Activated B cell treated with CpG ODN at 0.5 μM for 24 hours (primary cell): ENCODE results near the gene LDB2. TPM values are rescaled to one million over a fixed set of nuclear protein-coding genes. Genes with fewer than 3 reads are reported as not detected.

Experiments
- ATAC-seq: fragments of 200-7000 bp; cut with Tn5 transposase; one replicate; pipeline ENCODE4 v1.10.0; 2021; ENCODE audit warnings: low read depth, mild to moderate bottlenecking, moderate library complexity
- CTCF ChIA-PET: fragments of 350-600 bp; sonication (Branson Sonifier 250); formaldehyde crosslinking; loops from one replicate; lab custom pipeline; 2021; ENCODE audit warnings: antibody characterized with exemption; lab: Charles Lee
- POLR2A ChIA-PET: fragments of 350-600 bp; sonication (Branson Sonifier 250); formaldehyde crosslinking; loops from one replicate; lab custom pipeline; 2021; ENCODE audit warnings: antibody characterized with exemption; lab: Charles Lee
- DNase-seq: peaks from one replicate; pipeline ENCODE4 v3.0.0; 2022
- H3K27ac Mint-ChIP-seq: one replicate; pipeline ENCODE4 v1.8.0; 2020; ENCODE audit warnings: mixed read lengths
- H3K27me3 Mint-ChIP-seq: one replicate; pipeline ENCODE4 v1.8.0; 2021; ENCODE audit warnings: mixed read lengths
- H3K36me3 Mint-ChIP-seq: one replicate; pipeline ENCODE4 v1.8.0; 2021; ENCODE audit warnings: low read depth, mixed read lengths
- H3K4me1 Mint-ChIP-seq: one replicate; pipeline ENCODE4 v1.8.0; 2021; ENCODE audit warnings: mixed read lengths
- H3K4me3 Mint-ChIP-seq: one replicate; pipeline ENCODE4 v1.8.0; 2020; ENCODE audit warnings: mild to moderate bottlenecking, mixed read lengths
- H3K9me3 Mint-ChIP-seq: one replicate; pipeline ENCODE4 v1.8.0; 2020; ENCODE audit warnings: mixed read lengths
- intact Hi-C: fragments of 100-400 bp; cut with micrococcal nuclease; formaldehyde crosslinking; loops from one replicate; pipeline ENCODE4 v1.15.1; 2024
- total RNA-seq: library from RNA; stranded (reverse); gene quantifications from 2 replicates; pipeline ENCODE4 v1.2.3, GENCODE V29; 2022
- TF ChIP-seq, protein P1 (sequence below): fragments of 200-600 bp; IDR thresholded peaks from one replicate; pipeline ENCODE4 v1.8.0; 2022; ENCODE audit warnings: antibody characterized with exemption, mild to moderate bottlenecking

LDB2 gene
- total RNA-seq, 1 donor from 2014 or later = not detected

GRCh38 chr4:16827794-16828724, 70.4 kb downstream of the LDB2 start:
- intact Hi-C loops = no loop called here
- no peak for ATAC-seq
- Mint-ChIP-seq H3K27me3 (no peaks in the 10 kb centered on the region), H3K9me3 (no peaks in the 10 kb centered on the region), H3K4me3 (no peak overlapping the region), H3K36me3 (no peaks in the 10 kb centered on the region), H3K27ac (no peak overlapping the region), H3K4me1 (no peaks in the 10 kb centered on the region)
- TF ChIP-seq, protein P1, sequence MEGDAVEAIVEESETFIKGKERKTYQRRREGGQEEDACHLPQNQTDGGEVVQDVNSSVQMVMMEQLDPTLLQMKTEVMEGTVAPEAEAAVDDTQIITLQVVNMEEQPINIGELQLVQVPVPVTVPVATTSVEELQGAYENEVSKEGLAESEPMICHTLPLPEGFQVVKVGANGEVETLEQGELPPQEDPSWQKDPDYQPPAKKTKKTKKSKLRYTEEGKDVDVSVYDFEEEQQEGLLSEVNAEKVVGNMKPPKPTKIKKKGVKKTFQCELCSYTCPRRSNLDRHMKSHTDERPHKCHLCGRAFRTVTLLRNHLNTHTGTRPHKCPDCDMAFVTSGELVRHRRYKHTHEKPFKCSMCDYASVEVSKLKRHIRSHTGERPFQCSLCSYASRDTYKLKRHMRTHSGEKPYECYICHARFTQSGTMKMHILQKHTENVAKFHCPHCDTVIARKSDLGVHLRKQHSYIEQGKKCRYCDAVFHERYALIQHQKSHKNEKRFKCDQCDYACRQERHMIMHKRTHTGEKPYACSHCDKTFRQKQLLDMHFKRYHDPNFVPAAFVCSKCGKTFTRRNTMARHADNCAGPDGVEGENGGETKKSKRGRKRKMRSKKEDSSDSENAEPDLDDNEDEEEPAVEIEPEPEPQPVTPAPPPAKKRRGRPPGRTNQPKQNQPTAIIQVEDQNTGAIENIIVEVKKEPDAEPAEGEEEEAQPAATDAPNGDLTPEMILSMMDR = no peak
- DNase-seq = no peak
- ChIA-PET CTCF (no interaction called here), POLR2A (no interaction called here)

DNA sequence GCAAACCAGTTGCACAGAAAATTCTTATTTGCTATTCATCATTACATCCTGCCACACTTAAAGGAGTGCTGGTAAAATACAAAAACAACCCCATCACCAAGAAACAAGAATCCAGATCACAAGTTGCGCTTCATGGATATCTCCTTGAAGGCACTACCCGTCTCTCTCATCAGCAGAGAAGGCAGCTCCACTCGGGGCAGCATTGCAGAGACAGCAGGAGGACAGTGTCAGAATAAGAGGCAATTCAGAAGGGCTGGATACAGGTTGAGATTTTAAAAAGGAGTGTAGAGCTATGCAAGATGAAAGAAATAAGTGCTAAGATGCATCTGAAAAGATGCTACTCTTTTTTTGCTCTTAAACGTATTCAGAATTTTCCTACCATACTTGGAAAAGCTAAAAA, 71.4 kb downstream of the LDB2 start:
- no peak for ATAC-seq
- no peak for DNase-seq
- TF ChIP-seq, protein P1 = no peak
- intact Hi-C loops = no loop called here
- Mint-ChIP-seq H3K9me3 (no peaks in the 10 kb centered on the region), H3K4me1 (no peaks in the 10 kb centered on the region), H3K27ac (no peak overlapping the region), H3K27me3 (no peaks in the 10 kb centered on the region), H3K36me3 (no peaks in the 10 kb centered on the region), H3K4me3 (no peak overlapping the region)
- POLR2A ChIA-PET = no interaction called here
- CTCF ChIA-PET = no interaction called here

- TF ChIP-seq, protein P1 = no peak
- ATAC-seq (no peak), DNase-seq (no peak)
- intact Hi-C loops = no loop called here
- Mint-ChIP-seq H3K27ac (no peak overlapping the region), H3K4me1 (no peaks in the 10 kb centered on the region), H3K9me3 (no peaks in the 10 kb centered on the region), H3K36me3 (no peaks in the 10 kb centered on the region), H3K4me3 (no peak overlapping the region), H3K27me3 (no peaks in the 10 kb centered on the region)
- POLR2A ChIA-PET = no interaction called here
- CTCF ChIA-PET = no interaction called here
Measured at GRCh38 chr4:16826406-16826910, 72.0 kb downstream of the LDB2 start.

DNA sequence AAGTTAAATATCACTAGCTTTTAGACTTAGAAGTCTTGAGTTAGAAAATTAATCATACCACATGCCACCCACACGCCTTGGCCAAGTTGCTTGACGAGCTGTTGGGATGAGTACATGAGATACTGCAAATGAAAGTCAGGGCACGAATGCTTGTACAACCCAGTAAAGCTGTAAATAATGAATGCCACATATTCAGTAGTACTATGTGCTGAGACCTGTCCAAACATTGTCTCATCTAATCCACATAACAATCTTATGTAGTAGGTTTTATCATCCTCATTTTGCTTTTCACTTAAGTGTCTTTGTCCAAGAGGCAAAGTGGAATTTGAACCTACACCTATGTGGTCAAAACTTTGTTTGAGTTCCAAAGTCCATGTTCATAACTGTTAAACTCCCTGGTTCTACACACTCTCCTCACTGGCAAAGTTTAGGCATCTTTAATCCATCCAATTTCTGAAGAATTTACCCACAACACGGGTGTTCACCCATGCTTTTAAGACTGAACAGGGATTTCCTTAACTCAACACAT, 74.1 kb downstream of the LDB2 start:
- H3K27me3 Mint-ChIP-seq = no peaks in the 10 kb centered on the region
- DNase-seq (no peak), ATAC-seq (no peak)
- CTCF ChIA-PET = no interaction called here
- POLR2A ChIA-PET = no interaction called here
- H3K4me3 Mint-ChIP-seq = no peak overlapping the region
- H3K4me1 Mint-ChIP-seq = no peaks in the 10 kb centered on the region
- intact Hi-C loops = no loop called here
- no peak overlapping the region for H3K27ac Mint-ChIP-seq
- H3K9me3 Mint-ChIP-seq = no peaks in the 10 kb centered on the region
- no peaks in the 10 kb centered on the region for H3K36me3 Mint-ChIP-seq
- TF ChIP-seq, protein P1 = no peak

DNA sequence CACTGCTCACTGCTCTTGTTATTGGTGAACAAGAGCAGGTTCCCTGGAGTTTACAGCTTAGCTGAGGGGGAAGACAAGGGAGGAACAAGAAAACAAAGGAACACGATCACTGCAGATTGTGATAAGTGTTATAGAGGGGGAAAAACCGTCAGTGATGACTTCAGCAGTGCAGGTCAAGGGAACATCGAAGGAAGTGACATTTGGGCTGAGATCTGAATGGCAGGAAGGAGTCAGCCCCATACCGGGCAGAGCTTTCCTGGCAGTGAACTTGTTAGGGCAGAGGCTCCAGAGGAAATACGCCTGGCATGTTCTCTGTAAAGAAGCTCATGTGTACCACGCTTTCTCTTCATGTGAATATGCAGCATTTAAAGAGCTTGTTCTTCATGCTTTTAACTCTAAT, 78.1 kb downstream of the LDB2 start:
- POLR2A ChIA-PET = no interaction called here
- intact Hi-C loops = no loop called here
- Mint-ChIP-seq H3K9me3 (peaks cover 3% of the 10 kb centered on the region), H3K4me3 (no peak overlapping the region), H3K4me1 (no peaks in the 10 kb centered on the region), H3K27me3 (no peaks in the 10 kb centered on the region), H3K36me3 (no peaks in the 10 kb centered on the region), H3K27ac (no peak overlapping the region)
- DNase-seq (no peak), ATAC-seq (no peak)
- TF ChIP-seq, protein P1 = no peak
- CTCF ChIA-PET = no interaction called here
